SK-N-MC (cell line): ENCODE results near the gene MYO7A.

Experiments
- DNase-seq: peaks from one replicate; pipeline ENCODE4 v3.0.0-alpha.2; 2011; ENCODE audit warnings: low read depth, low spot score
- H3K27ac ChIP-seq: fragments of 200-600 bp; sonication (generic); 2 replicates; pipeline ENCODE4 v1.5.1; 2016; ENCODE audit warnings: mixed run types
- H3K36me3 ChIP-seq: fragments of 200-600 bp; sonication (generic); 2 replicates; pipeline ENCODE4 v1.6.1; 2017; ENCODE audit warnings: antibody characterized with exemption, low read length, mixed read lengths; ENCODE audit not compliant: insufficient read depth
- H3K4me3 ChIP-seq: fragments of 200-600 bp; sonication (generic); 2 replicates; pipeline ENCODE4 v1.5.1; 2016
- H3K9ac ChIP-seq: fragments of 200-600 bp; sonication (generic); 2 replicates; pipeline ENCODE4 v1.8.0; 2017; ENCODE audit warnings: mixed run types, mixed read lengths; ENCODE audit not compliant: insufficient read length
- H3K9me3 ChIP-seq: fragments of 200-600 bp; sonication (generic); 2 replicates; pipeline ENCODE4 v1.6.1; 2017; ENCODE audit warnings: low read depth, mild to moderate bottlenecking, antibody characterized with exemption, low read length, moderate library complexity, mixed read lengths
- EZH2 ChIP-seq: fragments of 200-600 bp; sonication (generic); IDR thresholded peaks from one replicate; pipeline ENCODE4 v1.6.1; 2017; ENCODE audit warnings: antibody characterized with exemption
- FOXP2 ChIP-seq: optimal IDR thresholded peaks from 2 replicates; pipeline ENCODE3; 2011; ENCODE audit warnings: mild to moderate bottlenecking, moderate library complexity; ENCODE audit not compliant: insufficient read depth; ENCODE audit errors: extremely low read length, control extremely low read depth
- POLR2AphosphoS5 ChIP-seq: IDR thresholded peaks from 2 replicates; pipeline ENCODE4 v1.6.1; 2012; ENCODE audit warnings: mild to moderate bottlenecking, low read depth, low read length, borderline replicate concordance

The MYO7A gene

GRCh38 chr11:77170107-77170506 lies 42.1 kb downstream of the MYO7A start:
- Histone ChIP-seq H3K36me3 (no peaks in the 10 kb centered on the region), H3K27ac (no peak overlapping the region), H3K4me3 (no peak overlapping the region), H3K9me3 (no peaks in the 10 kb centered on the region), H3K9ac (no peak overlapping the region)
- no peak for DNase-seq
- no peak for TF ChIP-seq EZH2
- TF ChIP-seq POLR2AphosphoS5, result no peak
- TF ChIP-seq FOXP2, result no peak

- no peaks in the 10 kb centered on the region for H3K36me3 ChIP-seq
- DNase-seq, result no peak
- TF ChIP-seq FOXP2, result no peak
- no peak for TF ChIP-seq EZH2
- TF ChIP-seq POLR2AphosphoS5, result no peak
- no peak overlapping the region for H3K27ac ChIP-seq
- no peaks in the 10 kb centered on the region for H3K9me3 ChIP-seq
- no peak overlapping the region for H3K4me3 ChIP-seq
- no peak overlapping the region for H3K9ac ChIP-seq
These were observed 43.2 kb downstream of the MYO7A start for GRCh38 chr11:77171254-77171653.

- no peak overlapping the region for H3K4me3 ChIP-seq
- TF ChIP-seq FOXP2, result no peak
- TF ChIP-seq POLR2AphosphoS5, result no peak
- TF ChIP-seq EZH2, result no peak
- no peaks in the 10 kb centered on the region for H3K36me3 ChIP-seq
- no peak overlapping the region for H3K9ac ChIP-seq
- H3K27ac ChIP-seq, result no peak overlapping the region
- no peak for DNase-seq
- no peaks in the 10 kb centered on the region for H3K9me3 ChIP-seq
These were observed 44.0 kb downstream of the MYO7A start for GRCh38 chr11:77171885-77172665.

GRCh38 chr11:77172666-77172982 lies 44.6 kb downstream of the MYO7A start:
- no peak overlapping the region for H3K4me3 ChIP-seq
- TF ChIP-seq FOXP2 (no peak), POLR2AphosphoS5 (no peak), EZH2 (no peak)
- no peak overlapping the region for H3K9ac ChIP-seq
- no peak overlapping the region for H3K27ac ChIP-seq
- DNase-seq, result no peak
- no peaks in the 10 kb centered on the region for H3K36me3 ChIP-seq
- no peaks in the 10 kb centered on the region for H3K9me3 ChIP-seq

GRCh38 chr11:77173494-77173893 lies 45.4 kb downstream of the MYO7A start:
- H3K4me3 ChIP-seq, result no peak overlapping the region
- TF ChIP-seq FOXP2, result no peak
- TF ChIP-seq EZH2, result no peak
- no peak for TF ChIP-seq POLR2AphosphoS5
- H3K27ac ChIP-seq, result no peak overlapping the region
- H3K36me3 ChIP-seq, result no peaks in the 10 kb centered on the region
- no peak for DNase-seq
- no peaks in the 10 kb centered on the region for H3K9me3 ChIP-seq
- no peak overlapping the region for H3K9ac ChIP-seq

- TF ChIP-seq EZH2 (no peak), FOXP2 (no peak), POLR2AphosphoS5 (no peak)
- H3K27ac ChIP-seq, result no peak overlapping the region
- no peaks in the 10 kb centered on the region for H3K9me3 ChIP-seq
- no peak overlapping the region for H3K4me3 ChIP-seq
- H3K9ac ChIP-seq, result no peak overlapping the region
- no peaks in the 10 kb centered on the region for H3K36me3 ChIP-seq
- no peak for DNase-seq
These were observed 46.5 kb downstream of the MYO7A start for GRCh38 chr11:77174559-77174958.

GRCh38 chr11:77175021-77175842 lies 47.2 kb downstream of the MYO7A start:
- Histone ChIP-seq H3K9me3 (no peaks in the 10 kb centered on the region), H3K36me3 (no peaks in the 10 kb centered on the region), H3K27ac (no peak overlapping the region), H3K4me3 (no peak overlapping the region), H3K9ac (no peak overlapping the region)
- TF ChIP-seq FOXP2, result no peak
- no peak for TF ChIP-seq POLR2AphosphoS5
- no peak for TF ChIP-seq EZH2
- DNase-seq, result no peak

GRCh38 chr11:77175869-77176539 lies 48.0 kb downstream of the MYO7A start:
- Histone ChIP-seq H3K36me3 (no peaks in the 10 kb centered on the region), H3K9me3 (no peaks in the 10 kb centered on the region), H3K9ac (no peak overlapping the region), H3K27ac (no peak overlapping the region), H3K4me3 (no peak overlapping the region)
- DNase-seq, result no peak
- TF ChIP-seq POLR2AphosphoS5 (no peak), FOXP2 (no peak), EZH2 (no peak)
